Mucosa of stomach (tissue), 1 donor: ENCODE results near the gene FAM168A.

Experiments used
- H3K27me3 ChIP-seq: one replicate; pipeline ENCODE4 v1.7.0; 2013; ENCODE audit warnings: mild to moderate bottlenecking, low read length; ENCODE audit not compliant: control insufficient read depth, insufficient read depth
- H3K36me3 ChIP-seq: one replicate; pipeline ENCODE4 v1.7.0; 2013; ENCODE audit warnings: low read length; ENCODE audit not compliant: control insufficient read depth, insufficient read depth
- H3K4me1 ChIP-seq: one replicate; pipeline ENCODE4 v1.7.0; 2013; ENCODE audit warnings: mild to moderate bottlenecking, low read length; ENCODE audit not compliant: control insufficient read depth, insufficient read depth
- H3K4me3 ChIP-seq: one replicate; pipeline ENCODE4 v1.7.0; 2013; ENCODE audit warnings: low read length
- H3K9ac ChIP-seq: one replicate; pipeline ENCODE4 v1.7.0; 2013; ENCODE audit warnings: mild to moderate bottlenecking, low read length, moderate library complexity
- H3K9me3 ChIP-seq: one replicate; pipeline ENCODE4 v1.7.0; 2013; ENCODE audit warnings: mild to moderate bottlenecking, low read length, moderate library complexity; ENCODE audit not compliant: control insufficient read depth
- donor health status: Pancreatic carcinoma.

Gene FAM168A

DNA sequence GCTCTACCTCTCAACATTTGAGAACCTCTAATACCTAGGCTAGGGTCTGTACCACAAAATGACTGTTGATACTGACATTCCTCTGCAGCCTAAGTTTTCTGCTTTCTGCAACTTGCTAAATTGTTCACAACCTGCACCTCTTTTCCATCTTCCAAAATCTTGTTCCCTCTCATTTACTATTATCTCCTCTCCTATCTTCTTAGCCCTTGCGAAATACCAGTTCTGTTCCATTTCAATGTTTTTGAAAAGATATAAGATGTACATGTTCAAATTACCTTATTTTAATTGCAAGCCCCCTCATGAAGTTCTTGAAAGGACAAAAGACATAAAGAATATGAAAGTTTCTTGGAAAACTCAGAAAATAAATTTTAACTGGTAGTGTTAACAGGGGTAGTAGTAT is 72.3 kb downstream of the FAM168A start:
- H3K36me3 ChIP-seq = no peaks in the 10 kb centered on the region
- no peaks in the 10 kb centered on the region for H3K27me3 ChIP-seq
- no peak overlapping the region for H3K4me3 ChIP-seq
- H3K4me1 ChIP-seq = peaks cover 10% of the 10 kb centered on the region
- H3K9me3 ChIP-seq = no peaks in the 10 kb centered on the region
- H3K9ac ChIP-seq = no peak overlapping the region

GRCh38 chr11:73524774-73525173 is 73.1 kb downstream of the FAM168A start:
- no peaks in the 10 kb centered on the region for H3K27me3 ChIP-seq
- peaks cover 10% of the 10 kb centered on the region for H3K4me1 ChIP-seq
- no peaks in the 10 kb centered on the region for H3K36me3 ChIP-seq
- no peak overlapping the region for H3K9ac ChIP-seq
- H3K9me3 ChIP-seq = no peaks in the 10 kb centered on the region
- H3K4me3 ChIP-seq = no peak overlapping the region

DNA sequence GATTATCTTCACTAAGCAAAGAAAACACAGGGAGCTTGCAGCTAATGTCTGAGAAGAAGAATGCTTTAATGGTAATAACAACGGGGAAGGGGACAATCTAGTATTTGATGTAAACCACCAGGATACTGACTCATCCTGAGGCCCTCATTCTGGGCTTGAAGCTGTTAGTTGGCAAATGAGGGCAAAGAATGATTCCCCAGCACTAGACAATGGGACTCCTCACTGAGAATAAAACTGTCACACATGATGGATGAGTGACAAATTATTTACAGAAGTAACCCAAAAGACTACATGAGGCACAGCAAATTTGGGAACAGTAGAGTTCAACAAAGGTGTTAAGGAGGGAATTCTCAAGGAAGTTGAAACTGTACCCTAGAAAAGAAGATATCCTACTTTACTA is 76.3 kb downstream of the FAM168A start:
- Histone ChIP-seq H3K36me3 (no peaks in the 10 kb centered on the region), H3K9me3 (no peaks in the 10 kb centered on the region), H3K9ac (no peak overlapping the region), H3K27me3 (no peaks in the 10 kb centered on the region), H3K4me3 (no peak overlapping the region), H3K4me1 (no peaks in the 10 kb centered on the region)

DNA sequence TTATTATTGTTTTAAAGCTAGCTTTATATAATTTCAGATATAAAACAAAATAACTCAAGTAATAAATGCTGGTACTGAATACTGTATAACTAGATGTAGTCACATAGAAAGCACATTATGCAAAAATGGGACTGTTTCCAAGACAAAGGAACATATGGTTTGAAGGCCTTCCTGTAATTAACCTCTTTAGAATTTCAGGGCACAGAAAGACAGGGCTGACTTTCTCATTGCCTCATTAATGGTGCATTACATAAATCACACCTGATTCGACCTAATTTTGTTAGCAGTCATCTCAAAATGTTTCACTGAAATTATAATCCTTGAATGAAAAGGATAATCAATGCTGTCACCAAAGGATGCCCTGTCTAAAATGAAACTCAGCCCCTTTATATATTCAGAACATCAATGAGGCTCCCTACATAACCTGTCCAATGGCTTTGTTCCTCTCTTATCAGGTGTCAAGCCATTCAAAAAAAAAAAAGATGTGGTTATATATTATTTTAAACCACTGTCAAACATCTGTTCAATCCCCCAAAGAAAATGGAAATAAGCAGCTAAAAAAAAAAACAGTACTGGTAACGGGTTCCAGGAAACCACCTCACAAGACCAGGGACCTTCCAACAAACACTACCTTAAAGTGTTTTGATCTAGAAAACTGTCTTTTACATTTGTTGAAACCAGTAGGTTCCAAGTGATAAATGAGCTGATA is 77.4 kb downstream of the FAM168A start:
- no peak overlapping the region for H3K9ac ChIP-seq
- no peak overlapping the region for H3K4me3 ChIP-seq
- H3K27me3 ChIP-seq = no peaks in the 10 kb centered on the region

GRCh38 chr11:73519266-73519665 is 78.6 kb downstream of the FAM168A start:
- Histone ChIP-seq H3K9me3 (no peaks in the 10 kb centered on the region), H3K9ac (no peak overlapping the region), H3K27me3 (no peaks in the 10 kb centered on the region), H3K4me3 (no peak overlapping the region), H3K36me3 (no peaks in the 10 kb centered on the region), H3K4me1 (no peaks in the 10 kb centered on the region)

More for the DNA sequence above, 77.4 kb downstream of the FAM168A start:
- Histone ChIP-seq H3K36me3 (no peaks in the 10 kb centered on the region), H3K4me1 (no peaks in the 10 kb centered on the region), H3K9me3 (no peaks in the 10 kb centered on the region)

DNA sequence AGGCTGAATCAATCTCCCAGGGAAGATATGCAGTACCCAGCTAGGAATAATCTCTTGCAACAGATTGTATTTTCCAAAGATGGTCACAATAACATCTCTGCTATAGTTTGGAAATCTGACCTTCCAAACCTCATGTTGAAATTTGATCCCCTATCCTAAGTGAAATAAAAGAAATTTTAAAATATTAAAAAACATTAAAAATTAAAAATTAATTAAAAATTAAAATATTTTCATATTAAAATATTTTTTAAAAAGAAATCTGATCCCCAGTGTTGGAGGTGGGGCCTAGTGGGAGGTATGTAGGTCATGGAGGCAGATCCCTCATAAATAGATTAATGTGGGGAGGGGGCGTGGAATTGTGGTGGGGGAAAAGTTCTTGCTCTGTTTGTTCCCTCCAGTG is 79.7 kb downstream of the FAM168A start:
- Histone ChIP-seq H3K36me3 (no peaks in the 10 kb centered on the region), H3K9ac (no peak overlapping the region), H3K27me3 (no peaks in the 10 kb centered on the region), H3K9me3 (no peaks in the 10 kb centered on the region), H3K4me3 (no peak overlapping the region), H3K4me1 (no peaks in the 10 kb centered on the region)

GRCh38 chr11:73516080-73516479 is 81.8 kb downstream of the FAM168A start:
- Histone ChIP-seq H3K36me3 (no peaks in the 10 kb centered on the region), H3K27me3 (no peaks in the 10 kb centered on the region), H3K9me3 (no peaks in the 10 kb centered on the region), H3K9ac (no peak overlapping the region), H3K4me3 (no peak overlapping the region), H3K4me1 (no peaks in the 10 kb centered on the region)

- H3K4me1 ChIP-seq = no peaks in the 10 kb centered on the region
- no peaks in the 10 kb centered on the region for H3K9me3 ChIP-seq
- H3K4me3 ChIP-seq = no peak overlapping the region
- no peaks in the 10 kb centered on the region for H3K27me3 ChIP-seq
- no peaks in the 10 kb centered on the region for H3K36me3 ChIP-seq
- no peak overlapping the region for H3K9ac ChIP-seq
Measured at GRCh38 chr11:73513707-73514106, 84.2 kb downstream of the FAM168A start.

GRCh38 chr11:73510877-73511276 is 87.0 kb downstream of the FAM168A start:
- H3K36me3 ChIP-seq = no peaks in the 10 kb centered on the region
- H3K27me3 ChIP-seq = no peaks in the 10 kb centered on the region
- no peaks in the 10 kb centered on the region for H3K4me1 ChIP-seq
- no peak overlapping the region for H3K9ac ChIP-seq
- no peak overlapping the region for H3K4me3 ChIP-seq
- no peaks in the 10 kb centered on the region for H3K9me3 ChIP-seq

GRCh38 chr11:73510106-73510505 is 87.8 kb downstream of the FAM168A start:
- Histone ChIP-seq H3K9me3 (no peaks in the 10 kb centered on the region), H3K36me3 (no peaks in the 10 kb centered on the region), H3K27me3 (no peaks in the 10 kb centered on the region), H3K4me3 (no peak overlapping the region), H3K4me1 (no peaks in the 10 kb centered on the region), H3K9ac (no peak overlapping the region)

GRCh38 chr11:73509188-73509587 is 88.7 kb downstream of the FAM168A start:
- Histone ChIP-seq H3K27me3 (no peaks in the 10 kb centered on the region), H3K4me1 (no peaks in the 10 kb centered on the region), H3K9me3 (no peaks in the 10 kb centered on the region), H3K36me3 (no peaks in the 10 kb centered on the region), H3K9ac (no peak overlapping the region), H3K4me3 (no peak overlapping the region)

DNA sequence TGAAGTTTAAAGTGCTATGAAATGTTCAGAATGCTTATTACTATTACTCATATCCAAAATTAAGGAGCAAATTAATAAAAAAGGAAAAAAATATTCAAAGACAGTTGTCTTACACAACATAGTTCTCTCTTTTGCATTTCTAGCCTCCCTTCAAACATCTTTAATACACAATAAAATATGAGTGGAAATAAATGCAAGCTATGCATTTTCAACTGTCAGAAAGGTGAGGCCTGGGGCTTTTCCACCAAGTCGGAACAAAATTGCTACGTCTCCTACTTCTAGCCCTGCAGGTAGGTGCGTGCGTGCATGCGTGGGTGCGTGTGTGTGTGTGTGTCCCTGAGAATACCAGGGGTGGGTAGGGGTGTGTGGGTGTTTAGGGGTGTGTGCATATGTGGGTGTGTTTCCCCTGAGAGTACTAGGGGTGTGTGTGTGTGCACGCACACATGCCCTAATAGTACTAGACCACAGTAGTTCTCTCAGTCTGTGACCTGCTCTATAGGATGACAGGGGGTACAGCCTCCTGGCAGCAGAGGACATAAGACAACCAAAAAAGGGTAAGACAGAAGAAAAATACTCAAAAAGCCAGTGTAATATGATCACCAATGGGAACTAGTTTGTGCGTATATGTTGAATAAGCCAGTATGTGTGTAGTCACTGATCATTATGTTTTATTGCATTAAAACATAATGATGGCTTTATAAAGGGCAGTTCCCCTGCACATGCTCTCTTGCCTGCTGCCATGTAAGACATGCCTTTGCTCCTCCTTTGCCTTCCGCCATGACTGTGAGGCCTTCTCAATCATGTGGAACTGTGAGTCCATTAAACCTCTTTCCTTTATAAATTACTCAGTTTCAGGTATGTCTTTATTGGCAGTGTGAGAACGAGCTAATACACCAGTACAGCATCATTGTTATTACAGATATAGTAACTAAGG is 89.4 kb downstream of the FAM168A start:
- no peaks in the 10 kb centered on the region for H3K9me3 ChIP-seq
- no peaks in the 10 kb centered on the region for H3K36me3 ChIP-seq
- H3K4me1 ChIP-seq = no peaks in the 10 kb centered on the region
- H3K4me3 ChIP-seq = no peak overlapping the region
- H3K9ac ChIP-seq = no peak overlapping the region
- no peaks in the 10 kb centered on the region for H3K27me3 ChIP-seq
